ENCODE results near the gene ST3GAL5.
"Not testable (repeated sequence)": the region's sequence is repeated elsewhere in the genome, so short reads cannot be mapped to it uniquely, and the experiment has no call there.

Gene ST3GAL5

GRCh38 chr2:85917887-85918795, 29.4 kb upstream of the ST3GAL5 start:
- no peak for DNase-seq (ENCODE audit: low read depth)

GRCh38 chr2:85915606-85916303, 27.0 kb upstream of the ST3GAL5 start:
- no peak for DNase-seq (ENCODE audit: low read depth)

- DNase-seq (ENCODE audit: low read depth): no peak
Measured at GRCh38 chr2:85914922-85915321, 26.1 kb upstream of the ST3GAL5 start.

- DNase-seq (ENCODE audit: low read depth): no peak
Measured at GRCh38 chr2:85913884-85914881, 25.4 kb upstream of the ST3GAL5 start.

GRCh38 chr2:85911814-85912692, 23.3 kb upstream of the ST3GAL5 start:
- DNase-seq (ENCODE audit: low read depth): no peak

- no peak for DNase-seq (ENCODE audit: low read depth)
Measured at GRCh38 chr2:85911097-85911496, 22.3 kb upstream of the ST3GAL5 start.

- no peak for DNase-seq (ENCODE audit: low read depth)
Measured at GRCh38 chr2:85909005-85909404, 20.2 kb upstream of the ST3GAL5 start.

GRCh38 chr2:85908506-85908905, 19.7 kb upstream of the ST3GAL5 start:
- no peak for DNase-seq (ENCODE audit: low read depth)

- DNase-seq (ENCODE audit: low read depth): no peak
Measured at GRCh38 chr2:85907671-85908157, 18.9 kb upstream of the ST3GAL5 start.

GRCh38 chr2:85906748-85907147, 18.0 kb upstream of the ST3GAL5 start:
- no peak for DNase-seq (ENCODE audit: low read depth)

GRCh38 chr2:85905891-85906290, 17.1 kb upstream of the ST3GAL5 start:
- no peak for DNase-seq (ENCODE audit: low read depth)

GRCh38 chr2:85905187-85905666, 16.4 kb upstream of the ST3GAL5 start:
- DNase-seq (ENCODE audit: low read depth): no peak

GRCh38 chr2:85903849-85904248, 15.1 kb upstream of the ST3GAL5 start:
- DNase-seq (ENCODE audit: low read depth): no peak

- no peak for DNase-seq (ENCODE audit: low read depth)
Measured at GRCh38 chr2:85902496-85902895, 13.7 kb upstream of the ST3GAL5 start.

GRCh38 chr2:85901155-85901554, 12.4 kb upstream of the ST3GAL5 start:
- no peak for DNase-seq (ENCODE audit: low read depth)

- no peak for DNase-seq (ENCODE audit: low read depth)
Measured at GRCh38 chr2:85900366-85900765, 11.6 kb upstream of the ST3GAL5 start.

- no peak for DNase-seq (ENCODE audit: low read depth)
Measured at GRCh38 chr2:85899849-85900248, 11.1 kb upstream of the ST3GAL5 start.

GRCh38 chr2:85899284-85899683, 10.5 kb upstream of the ST3GAL5 start:
- DNase-seq (ENCODE audit: low read depth): no peak

- DNase-seq (ENCODE audit: low read depth): no peak
Measured at GRCh38 chr2:85898881-85899280, 10.1 kb upstream of the ST3GAL5 start.

GRCh38 chr2:85894554-85895278, 5.9 kb upstream of the ST3GAL5 start:
- not testable (repeated sequence) for DNase-seq (ENCODE audit: low read depth)
